Calu3 (cell line): ENCODE results near the gene KCNA3. TPM values are rescaled to one million over a fixed set of nuclear protein-coding genes. Genes with fewer than 3 reads are reported as not detected.
"Not testable (repeated sequence)": the region's sequence is repeated elsewhere in the genome, so short reads cannot be mapped to it uniquely, and the experiment has no call there.

Experiments
- BruUV-seq: library from RNA; stranded (reverse); fragments of 400-500 nt; replicated peaks from 2 replicates; lab custom pipeline; 2021; lab: Mats Ljungman, UMichigan
- CTCF ChIA-PET: fragments of 300-600 bp; sonication (Branson Sonifier 250); formaldehyde crosslinking; loops from one replicate; lab custom pipeline; 2022; ENCODE audit warnings: antibody characterized with exemption; lab: Charles Lee
- DNase-seq: peaks from one replicate; pipeline ENCODE4 v3.0.0; 2022
- H3K27ac Mint-ChIP-seq: one replicate; pipeline ENCODE4 v1.8.0; 2022; ENCODE audit warnings: mixed read lengths; ENCODE audit not compliant: unreplicated experiment
- H3K27me3 Mint-ChIP-seq: one replicate; pipeline ENCODE4 v1.8.0; 2022; ENCODE audit warnings: mixed read lengths; ENCODE audit not compliant: unreplicated experiment
- H3K36me3 Mint-ChIP-seq: one replicate; pipeline ENCODE4 v1.8.0; 2022; ENCODE audit warnings: mild to moderate bottlenecking, moderate library complexity, mixed read lengths; ENCODE audit not compliant: insufficient read depth, unreplicated experiment
- H3K4me1 Mint-ChIP-seq: one replicate; pipeline ENCODE4 v1.8.0; 2022; ENCODE audit warnings: mild to moderate bottlenecking, low read depth, mixed read lengths; ENCODE audit not compliant: unreplicated experiment
- H3K4me3 Mint-ChIP-seq: one replicate; pipeline ENCODE4 v1.8.0; 2022; ENCODE audit warnings: mild to moderate bottlenecking, low read depth, moderate library complexity, mixed read lengths; ENCODE audit not compliant: unreplicated experiment
- H3K9me3 Mint-ChIP-seq: one replicate; pipeline ENCODE4 v1.8.0; 2022; ENCODE audit warnings: low read depth, mixed read lengths; ENCODE audit not compliant: unreplicated experiment
- intact Hi-C: fragments of 100-400 bp; cut with micrococcal nuclease; formaldehyde crosslinking; loops from one replicate; pipeline ENCODE4 v1.10.0; 2022; ENCODE audit not compliant: unreplicated experiment
- total RNA-seq: library from RNA; stranded (reverse); gene quantifications from 2 replicates; pipeline ENCODE4 v1.2.3, GENCODE V29; 2022
- TF ChIP-seq, protein P1 (sequence below): fragments of 200-600 bp; IDR thresholded peaks from one replicate; pipeline ENCODE4 v1.8.0; 2022; ENCODE audit warnings: antibody characterized with exemption; ENCODE audit not compliant: unreplicated experiment

The KCNA3 gene
- total RNA-seq, 1 experiment from 2014 or later: not detected

GRCh38 chr1:110667776-110668175 is 7.0 kb downstream of the KCNA3 start:
- TF ChIP-seq, protein P1, sequence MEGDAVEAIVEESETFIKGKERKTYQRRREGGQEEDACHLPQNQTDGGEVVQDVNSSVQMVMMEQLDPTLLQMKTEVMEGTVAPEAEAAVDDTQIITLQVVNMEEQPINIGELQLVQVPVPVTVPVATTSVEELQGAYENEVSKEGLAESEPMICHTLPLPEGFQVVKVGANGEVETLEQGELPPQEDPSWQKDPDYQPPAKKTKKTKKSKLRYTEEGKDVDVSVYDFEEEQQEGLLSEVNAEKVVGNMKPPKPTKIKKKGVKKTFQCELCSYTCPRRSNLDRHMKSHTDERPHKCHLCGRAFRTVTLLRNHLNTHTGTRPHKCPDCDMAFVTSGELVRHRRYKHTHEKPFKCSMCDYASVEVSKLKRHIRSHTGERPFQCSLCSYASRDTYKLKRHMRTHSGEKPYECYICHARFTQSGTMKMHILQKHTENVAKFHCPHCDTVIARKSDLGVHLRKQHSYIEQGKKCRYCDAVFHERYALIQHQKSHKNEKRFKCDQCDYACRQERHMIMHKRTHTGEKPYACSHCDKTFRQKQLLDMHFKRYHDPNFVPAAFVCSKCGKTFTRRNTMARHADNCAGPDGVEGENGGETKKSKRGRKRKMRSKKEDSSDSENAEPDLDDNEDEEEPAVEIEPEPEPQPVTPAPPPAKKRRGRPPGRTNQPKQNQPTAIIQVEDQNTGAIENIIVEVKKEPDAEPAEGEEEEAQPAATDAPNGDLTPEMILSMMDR: no peak
- intact Hi-C loops: no loop called here
- H3K27ac Mint-ChIP-seq: no peak overlapping the region
- H3K4me1 Mint-ChIP-seq: no peaks in the 10 kb centered on the region
- no peak for DNase-seq
- CTCF ChIA-PET: interaction anchor here (0.5 kb wide), 1 partner anchor 11 kb away, joined by 3 read pairs; no protein-coding TSS in a partner anchor
- no peaks in the 10 kb centered on the region for H3K36me3 Mint-ChIP-seq
- no TSS peak for BruUV-seq
- peaks cover 12% of the 10 kb centered on the region for H3K27me3 Mint-ChIP-seq
- H3K4me3 Mint-ChIP-seq: no peak overlapping the region
- H3K9me3 Mint-ChIP-seq: no peaks in the 10 kb centered on the region

GRCh38 chr1:110663241-110663640 is 11.5 kb downstream of the KCNA3 start:
- CTCF ChIA-PET: no interaction called here
- Mint-ChIP-seq H3K4me3 (no peak overlapping the region), H3K27me3 (no peaks in the 10 kb centered on the region), H3K4me1 (no peaks in the 10 kb centered on the region), H3K27ac (no peak overlapping the region), H3K9me3 (no peaks in the 10 kb centered on the region), H3K36me3 (no peaks in the 10 kb centered on the region)
- DNase-seq: no peak
- BruUV-seq: no TSS peak
- intact Hi-C loops: no loop called here
- TF ChIP-seq, protein P1: no peak

- H3K27me3 Mint-ChIP-seq: peaks cover 13% of the 10 kb centered on the region
- H3K27ac Mint-ChIP-seq, DNase-seq, intact Hi-C loops, H3K9me3 Mint-ChIP-seq, H3K36me3 Mint-ChIP-seq, CTCF ChIA-PET, H3K4me3 Mint-ChIP-seq, BruUV-seq, H3K4me1 Mint-ChIP-seq: not testable (repeated sequence)
Measured at GRCh38 chr1:110659559-110659958, 15.2 kb downstream of the KCNA3 start.

- no peak overlapping the region for H3K4me3 Mint-ChIP-seq
- no peak overlapping the region for H3K27ac Mint-ChIP-seq
- no peaks in the 10 kb centered on the region for H3K4me1 Mint-ChIP-seq
- CTCF ChIA-PET: interaction anchor here (0.7 kb wide), 1 partner anchor 11 kb away, joined by 3 read pairs; no protein-coding TSS in a partner anchor
- no peaks in the 10 kb centered on the region for H3K9me3 Mint-ChIP-seq
- intact Hi-C loops: no loop called here
- H3K36me3 Mint-ChIP-seq: no peaks in the 10 kb centered on the region
- DNase-seq: no peak
- BruUV-seq: no TSS peak
- peaks cover 26% of the 10 kb centered on the region for H3K27me3 Mint-ChIP-seq
- TF ChIP-seq, protein P1: no peak
Measured at GRCh38 chr1:110657351-110657750, 17.4 kb downstream of the KCNA3 start.

GRCh38 chr1:110650609-110651008 is 24.1 kb downstream of the KCNA3 start:
- TF ChIP-seq, protein P1: no peak
- Mint-ChIP-seq H3K27ac (no peak overlapping the region), H3K4me1 (no peaks in the 10 kb centered on the region), H3K4me3 (no peak overlapping the region), H3K36me3 (no peaks in the 10 kb centered on the region), H3K9me3 (no peaks in the 10 kb centered on the region), H3K27me3 (peaks cover 13% of the 10 kb centered on the region)
- intact Hi-C loops: no loop called here
- no TSS peak for BruUV-seq
- CTCF ChIA-PET: no interaction called here
- DNase-seq: no peak
